Activated CD4-positive, alpha-beta T cell treated with anti-CD3 and anti-CD28 coated beads, Interleukin-2, amount 50 U/mL, for 4 hours (primary cell): ENCODE data around the gene KCNMB2.
"Not testable (repeated sequence)": the region's sequence is repeated elsewhere in the genome, so short reads cannot be mapped to it uniquely, and the experiment has no call there.

Experiments used
- DNase-seq, 2 experiments: peaks; one replicate each; pipeline ENCODE4 v3.0.0-alpha.2; 2020

Gene KCNMB2

GRCh38 chr3:178520451-178520850 is 15.8 kb upstream of the KCNMB2 start:
- DNase-seq = no peak

GRCh38 chr3:178522200-178523052 is 13.8 kb upstream of the KCNMB2 start:
- no peak for DNase-seq

GRCh38 chr3:178525251-178525650 is 11.0 kb upstream of the KCNMB2 start:
- no peak for DNase-seq

- DNase-seq = no peak
Measured at GRCh38 chr3:178526291-178526690, 9.9 kb upstream of the KCNMB2 start.

GRCh38 chr3:178527981-178528380 is 8.3 kb upstream of the KCNMB2 start:
- no peak for DNase-seq

- no peak for DNase-seq
Measured at GRCh38 chr3:178529606-178530225, 6.5 kb upstream of the KCNMB2 start.

GRCh38 chr3:178532476-178532875 is 3.8 kb upstream of the KCNMB2 start:
- no peak for DNase-seq

GRCh38 chr3:178537122-178537705 is 978 bp downstream of the KCNMB2 start:
- DNase-seq = no peak

GRCh38 chr3:178538056-178538455 is 1.8 kb downstream of the KCNMB2 start:
- DNase-seq = no peak

- no peak for DNase-seq
Measured at GRCh38 chr3:178540184-178540583, 3.9 kb downstream of the KCNMB2 start.

GRCh38 chr3:178545337-178545736 is 9.1 kb downstream of the KCNMB2 start:
- DNase-seq = no peak

- no peak for DNase-seq
Measured at GRCh38 chr3:178546079-178546478, 9.8 kb downstream of the KCNMB2 start.

GRCh38 chr3:178549426-178549825 is 13.2 kb downstream of the KCNMB2 start:
- not testable (repeated sequence) for DNase-seq

- no peak for DNase-seq
Measured at GRCh38 chr3:178551916-178552321, 15.7 kb downstream of the KCNMB2 start.

GRCh38 chr3:178558637-178559036 is 22.4 kb downstream of the KCNMB2 start:
- DNase-seq = no peak

- no peak for DNase-seq
Measured at GRCh38 chr3:178560759-178561158, 24.5 kb downstream of the KCNMB2 start.

GRCh38 chr3:178561239-178561638 is 25.0 kb downstream of the KCNMB2 start:
- DNase-seq = no peak

- no peak for DNase-seq
Measured at GRCh38 chr3:178562143-178562946, 26.1 kb downstream of the KCNMB2 start.

GRCh38 chr3:178562947-178563232 is 26.7 kb downstream of the KCNMB2 start:
- DNase-seq = no peak

GRCh38 chr3:178567611-178568010 is 31.4 kb downstream of the KCNMB2 start:
- no peak for DNase-seq

- DNase-seq = no peak
Measured at GRCh38 chr3:178568155-178568731, 32.0 kb downstream of the KCNMB2 start.

- no peak for DNase-seq
Measured at GRCh38 chr3:178568911-178569310, 32.7 kb downstream of the KCNMB2 start.

GRCh38 chr3:178569826-178570225 is 33.6 kb downstream of the KCNMB2 start:
- DNase-seq = no peak
